Muscle of arm (tissue), 12 donors: Measurements from ENCODE around the gene SHC1. TPM values are rescaled to one million over a fixed set of nuclear protein-coding genes. Genes with fewer than 3 reads are reported as not detected.

Experiments
- DNase-seq: peaks from one replicate; pipeline ENCODE4 v3.0.0-alpha.2; 2013
- polyA plus RNA-seq, 12 donors: library from polyadenylated mRNA; unstranded; fragments of 120-200 nt; gene quantifications; one replicate each; pipeline ENCODE4 v1.2.1, GENCODE V29; 2013; ENCODE audit not compliant: insufficient read length in 12 of 12

Gene SHC1
- polyA plus RNA-seq, 12 donors = 66.6 to 136 (median 92.4) TPM; not detected in 1

DNA sequence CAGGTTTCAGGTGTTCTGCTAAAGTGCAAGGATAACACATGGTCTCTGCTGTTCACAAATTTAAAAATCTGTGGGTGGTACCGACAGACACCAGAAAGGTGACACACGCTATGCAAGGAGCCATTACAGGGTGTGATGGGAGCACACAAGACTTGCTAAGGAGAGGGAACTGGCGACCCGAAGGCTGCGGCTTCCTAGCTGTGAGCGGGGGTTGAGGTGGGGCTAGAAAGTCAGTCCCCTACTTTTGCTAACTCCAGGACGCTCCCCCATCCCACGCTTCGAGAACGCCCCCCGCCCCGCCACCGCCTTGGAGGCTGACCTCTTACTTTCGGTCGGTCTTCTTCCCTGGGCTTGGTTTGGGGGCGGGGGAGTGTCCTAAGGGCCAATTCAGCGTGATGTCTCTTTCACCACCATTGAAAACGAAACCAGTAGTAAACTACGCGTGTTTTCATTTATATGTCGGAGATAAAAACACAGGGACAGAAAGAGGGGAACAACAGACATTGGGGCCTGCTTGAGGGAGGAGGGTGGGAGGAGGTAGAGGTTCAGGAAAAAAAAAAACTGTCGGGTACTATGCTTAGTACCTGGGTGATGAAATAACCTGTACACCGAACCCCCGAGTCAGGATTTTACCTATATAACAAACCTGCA is 5.0 kb upstream of the SHC1 start:
- DNase-seq = peak; percentile 51

DNA sequence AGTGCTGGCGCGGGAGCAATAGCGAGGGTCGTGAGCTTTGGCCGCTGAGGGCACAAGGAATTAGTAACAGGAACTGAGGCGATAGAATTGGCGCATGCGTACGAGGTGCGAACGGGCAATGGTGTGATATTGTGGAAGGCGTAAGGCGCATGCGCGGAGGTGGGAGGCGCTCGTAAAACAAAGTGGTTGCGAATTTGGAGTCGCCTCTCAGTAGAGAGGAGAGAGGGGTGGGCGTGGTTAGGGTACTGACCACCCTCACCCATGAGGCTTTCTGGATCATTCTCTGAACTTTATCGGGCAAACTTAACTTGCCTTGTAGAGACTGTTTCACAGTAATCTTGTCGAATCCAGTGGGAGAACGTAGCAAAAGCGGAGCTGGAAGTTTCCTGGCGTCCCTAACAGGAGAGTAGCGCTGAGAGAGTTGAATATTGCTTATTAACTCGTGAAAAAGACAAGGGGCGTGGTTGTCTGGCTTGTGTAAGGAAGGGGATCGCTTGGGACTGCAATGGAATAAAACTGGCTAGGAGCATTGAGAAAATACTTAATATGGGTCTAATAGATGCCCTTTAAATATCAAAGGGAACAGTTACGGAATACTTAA is 4.4 kb upstream of the SHC1 start:
- DNase-seq = peak; percentile 99

DNA sequence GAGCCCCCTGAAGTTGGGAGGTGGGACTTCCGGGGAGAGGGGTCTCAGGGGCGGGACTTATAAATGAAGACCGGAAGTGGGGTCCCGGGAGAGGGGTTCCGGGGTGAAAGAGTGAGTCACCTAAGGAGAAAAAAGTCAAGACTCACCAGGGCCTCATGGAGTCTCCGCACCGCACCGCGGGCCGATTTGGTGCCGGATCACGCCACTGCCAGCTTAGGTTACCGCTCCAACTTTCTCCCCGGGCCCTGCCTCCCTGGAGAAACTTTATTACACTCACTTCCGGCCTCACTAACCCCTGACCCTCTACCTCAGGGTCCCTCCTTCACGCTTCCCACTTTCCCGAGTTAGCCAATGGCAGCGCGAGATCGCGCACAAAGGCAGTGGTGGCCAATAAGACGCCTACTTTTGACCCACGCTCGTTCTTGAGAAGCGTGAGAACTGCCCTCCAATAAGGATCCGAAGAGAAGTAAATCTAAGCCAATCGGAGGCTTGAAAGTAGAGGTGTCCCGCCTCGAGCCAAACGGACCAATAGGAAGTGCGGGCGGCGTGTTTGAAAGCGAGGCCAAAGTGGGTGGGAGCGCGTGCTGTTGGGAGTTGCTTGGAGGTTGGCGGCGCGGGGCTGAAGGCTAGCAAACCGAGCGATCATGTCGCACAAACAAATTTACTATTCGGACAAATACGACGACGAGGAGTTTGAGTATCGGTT is 3.7 kb upstream of the SHC1 start, which contains the start of gene CKS1B:
Gene CKS1B, plus strand, starts transcription at position 580 of the 706 bp plus-strand sequence. Its CDS starts 65 bp downstream, at position 645.
- DNase-seq = peak; percentile 99

DNA sequence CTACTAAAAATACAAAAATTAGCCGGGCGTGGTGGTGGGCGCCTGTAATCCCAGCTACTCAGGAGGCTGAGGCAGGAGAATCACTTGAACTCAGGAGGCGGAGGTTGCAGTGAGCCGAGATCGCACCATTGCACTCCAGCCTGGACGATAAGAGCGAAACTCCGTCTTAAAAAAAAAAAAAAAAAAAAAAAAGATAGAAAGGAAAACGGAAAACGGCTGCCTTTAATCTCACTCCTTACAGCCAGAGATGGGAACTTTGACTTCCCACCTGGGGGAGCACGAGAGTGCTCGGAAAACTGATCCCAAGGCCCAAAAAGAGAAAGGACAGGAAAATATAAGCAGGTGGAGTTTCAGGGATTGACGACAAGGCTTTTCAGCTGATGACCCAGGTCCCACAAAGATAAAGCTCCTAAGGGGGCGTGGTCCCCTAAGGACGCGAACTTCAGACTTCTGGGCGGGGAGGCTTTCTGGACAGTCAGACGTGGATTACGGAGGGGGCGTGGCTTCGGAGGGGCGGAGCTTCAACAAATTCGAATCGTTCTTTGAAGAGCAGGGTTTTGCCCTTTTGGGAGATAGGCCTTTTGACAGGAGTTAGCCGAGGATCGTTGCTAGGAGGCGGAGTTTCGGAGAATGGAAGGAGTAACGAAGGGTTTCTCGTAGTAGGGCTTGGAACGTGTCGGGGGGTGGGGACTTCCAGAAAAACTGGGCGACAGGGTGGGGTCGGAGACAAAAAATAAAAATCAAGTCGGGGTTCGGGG is 3.0 kb upstream of the SHC1 start:
- DNase-seq = peak; percentile 94

DNA sequence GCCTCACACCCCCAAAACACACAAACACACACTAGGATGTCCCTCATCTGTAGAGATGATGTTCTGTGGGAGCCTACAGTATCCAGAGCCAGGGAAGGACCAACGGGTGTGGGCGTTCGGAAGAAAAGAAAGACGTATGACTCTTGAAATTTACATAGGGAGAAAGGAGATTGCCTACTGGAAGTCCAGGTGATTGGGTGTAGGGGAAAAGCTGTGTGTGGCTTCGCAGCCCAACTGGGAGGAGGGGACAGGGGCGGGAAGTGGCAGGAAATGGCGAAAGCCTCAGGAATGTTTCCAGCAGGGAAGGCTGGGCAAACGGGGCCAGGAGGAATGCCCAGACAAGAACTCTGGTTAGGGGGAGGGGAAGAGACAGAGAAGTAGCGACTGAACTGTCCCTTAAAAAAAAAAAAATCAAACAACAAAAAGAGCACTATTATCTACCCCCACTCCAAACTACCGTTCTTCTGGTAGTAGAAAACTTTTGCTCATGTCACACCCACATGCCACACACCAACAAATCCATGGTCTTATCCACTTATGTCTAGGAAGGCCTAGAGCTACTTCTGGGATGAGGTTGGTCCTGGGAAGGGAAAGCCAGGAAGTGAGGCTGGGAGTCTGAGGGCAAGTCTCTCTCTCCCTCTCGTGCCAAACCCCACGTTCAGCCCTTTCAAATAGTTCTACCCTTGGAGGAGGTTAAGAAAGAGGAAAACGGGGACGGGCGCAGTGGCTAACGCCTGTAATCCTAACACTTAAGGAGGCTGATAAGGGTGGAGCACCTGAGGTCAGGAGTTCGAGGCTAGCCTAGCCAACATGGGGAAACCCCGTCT is 2.2 kb upstream of the SHC1 start:
- peak; percentile 32 for DNase-seq

DNA sequence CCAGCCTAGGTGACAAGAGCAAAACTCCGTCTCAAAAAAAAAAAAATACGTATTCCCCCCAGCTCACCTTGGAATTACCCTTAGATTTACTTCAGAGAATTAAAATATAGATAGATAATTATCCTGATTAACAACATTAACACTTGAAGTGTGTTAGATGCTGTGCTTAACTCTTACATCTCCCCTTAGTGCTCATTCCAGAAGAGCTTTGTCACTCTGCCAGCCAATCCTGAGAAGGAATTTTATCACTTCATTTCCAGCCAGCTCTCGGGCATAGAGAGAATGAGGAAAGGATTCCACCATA is 1.6 kb upstream of the SHC1 start:
- no peak for DNase-seq

DNA sequence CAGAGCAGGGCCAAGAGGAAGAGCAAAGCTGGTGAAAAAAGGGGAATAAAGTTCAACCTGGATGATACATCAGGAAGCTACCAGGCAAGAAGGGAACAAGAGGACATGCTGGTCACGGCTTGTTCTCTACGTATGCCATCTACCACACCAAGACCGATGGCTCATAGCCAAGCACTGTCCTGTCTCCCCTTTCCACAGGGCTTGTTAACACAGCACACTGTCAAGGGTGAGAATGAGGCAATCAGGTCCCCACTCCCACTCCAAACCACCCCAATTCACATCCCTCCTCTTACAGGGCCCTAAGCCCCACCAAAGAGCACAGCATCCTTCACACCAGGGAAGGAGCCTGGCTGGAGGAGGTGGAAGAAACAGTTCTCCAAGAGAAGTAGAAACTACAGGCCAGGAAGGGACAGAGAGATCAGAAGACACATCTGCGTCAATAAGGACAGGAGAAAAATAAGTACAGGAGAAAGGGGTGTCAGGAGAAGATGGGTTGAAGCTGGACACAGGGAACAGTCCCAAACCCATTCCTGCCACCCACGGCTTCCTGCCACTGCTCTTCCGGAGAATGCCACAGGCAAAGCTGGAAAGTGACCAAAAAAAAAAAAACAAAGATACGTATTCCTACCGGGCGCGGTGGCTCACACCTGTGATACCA is 923 bp upstream of the SHC1 start:
- no peak for DNase-seq

DNA sequence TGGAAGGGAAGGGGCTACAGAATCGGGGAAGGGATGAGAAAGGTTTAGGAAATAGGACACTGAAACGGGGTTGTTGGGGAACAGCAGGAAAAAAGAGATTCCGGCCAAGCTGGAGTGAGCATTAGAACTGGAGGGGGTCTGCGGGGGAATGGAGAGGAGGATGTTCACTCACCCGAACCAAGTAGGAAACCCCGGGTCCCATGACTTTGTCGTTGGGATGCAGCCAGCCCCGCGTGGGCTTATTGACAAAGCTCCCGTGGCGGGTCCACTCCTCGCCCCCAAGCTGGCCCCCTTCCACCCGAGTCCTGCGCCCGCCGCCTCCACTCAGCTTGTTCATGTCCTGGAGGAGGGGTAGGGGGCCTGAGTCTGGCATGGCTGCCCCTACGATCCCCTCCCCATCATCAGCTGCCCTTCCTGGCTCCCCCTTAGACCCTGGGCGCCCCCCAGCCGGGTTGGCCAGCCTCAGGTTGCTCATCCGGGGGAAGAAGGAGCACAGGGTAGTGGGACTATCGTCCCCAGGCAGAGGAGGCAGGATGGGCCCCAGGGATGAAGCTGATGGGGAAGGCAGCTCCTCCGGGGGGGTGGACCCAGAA is 591 bp downstream of the SHC1 start:
- peak; percentile 51 for DNase-seq

DNA sequence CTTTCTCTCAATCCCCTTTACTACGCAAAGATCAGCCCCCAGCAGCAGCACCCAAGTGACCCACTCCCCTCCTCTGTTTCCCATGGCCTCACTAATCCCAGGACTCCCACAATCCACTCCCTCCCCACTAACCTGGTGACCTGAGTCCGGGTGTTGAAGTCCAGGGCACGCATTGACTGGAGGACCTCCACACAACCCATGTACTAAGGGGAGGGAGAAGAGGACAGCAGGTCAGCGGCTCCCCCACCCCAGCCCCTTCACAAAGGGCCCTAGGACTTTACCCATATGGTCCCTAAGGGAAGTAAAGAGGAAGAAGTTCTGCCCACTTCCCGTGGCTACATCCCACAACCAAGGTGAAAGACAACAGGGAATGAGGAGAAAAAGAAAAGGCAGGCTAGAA is 1.3 kb downstream of the SHC1 start:
- DNase-seq = no peak

DNA sequence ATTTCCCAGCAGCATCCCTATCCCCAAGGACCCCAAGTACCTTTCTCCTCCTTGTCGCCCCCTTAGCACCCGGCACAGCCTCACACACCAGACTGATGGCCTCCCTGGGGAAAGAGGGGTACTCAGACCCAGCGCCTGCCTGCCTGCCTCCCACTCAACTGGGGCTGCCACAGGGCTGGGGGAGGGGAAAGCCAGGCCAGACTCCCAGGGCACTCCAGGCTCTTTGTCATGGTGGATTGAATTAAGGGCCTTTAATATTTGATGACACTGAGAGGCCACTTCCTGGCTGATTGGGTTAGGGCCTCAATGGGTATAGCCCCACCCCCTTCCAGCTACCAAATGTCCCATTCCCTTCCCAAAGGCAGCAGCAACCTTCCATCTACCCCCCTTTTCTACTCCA is 1.8 kb downstream of the SHC1 start:
- no peak for DNase-seq

DNA sequence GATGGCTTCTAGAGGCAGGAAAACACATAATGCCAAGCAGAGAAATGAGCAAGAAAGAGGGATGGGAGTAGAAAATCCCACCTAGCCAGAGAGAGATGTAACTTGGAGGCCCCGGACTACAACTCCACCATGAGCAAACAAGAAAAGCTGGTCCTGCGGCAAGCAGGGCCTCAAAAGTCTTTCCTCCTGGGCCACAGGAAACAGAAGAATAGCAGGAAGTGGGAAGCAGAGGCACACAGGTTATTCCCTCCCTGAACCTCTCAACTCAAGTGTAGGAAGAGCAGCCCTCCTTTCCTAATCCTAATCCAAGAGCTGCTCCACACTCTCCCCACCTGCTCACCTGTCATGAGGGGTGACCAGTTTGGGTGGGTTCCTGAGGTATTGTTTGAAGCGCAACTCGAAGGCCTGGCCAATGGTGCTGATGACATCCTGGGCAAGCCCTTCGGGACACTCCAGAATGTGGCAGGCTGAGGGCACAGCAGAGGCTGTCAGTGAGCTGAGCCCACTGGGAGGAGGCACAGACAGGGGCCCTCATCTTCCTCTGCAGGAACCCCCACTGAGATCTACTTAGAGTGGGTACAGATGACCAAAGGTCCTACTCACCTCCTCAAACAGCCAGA is 3.1 kb downstream of the SHC1 start:
- DNase-seq = no peak

DNA sequence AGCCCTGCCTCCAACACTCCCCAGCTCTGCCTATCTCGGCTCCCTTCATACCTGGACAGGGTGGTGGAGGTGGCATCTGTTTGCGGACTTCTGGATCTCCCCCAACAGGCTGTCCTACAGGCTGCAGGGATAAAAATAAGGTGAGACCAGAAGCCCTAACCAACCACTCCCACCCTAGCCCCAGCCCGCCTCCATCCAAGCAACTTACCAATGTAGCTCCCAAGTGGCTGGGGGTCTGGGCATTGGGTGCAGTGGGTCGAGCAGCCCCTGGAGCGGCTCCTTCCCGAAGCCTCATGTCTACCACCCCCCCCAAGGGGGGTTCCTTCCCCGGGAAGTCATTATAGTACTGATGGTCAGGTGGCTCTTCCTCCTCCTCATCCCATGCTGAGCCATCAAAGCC is 4.4 kb downstream of the SHC1 start:
- no peak for DNase-seq

DNA sequence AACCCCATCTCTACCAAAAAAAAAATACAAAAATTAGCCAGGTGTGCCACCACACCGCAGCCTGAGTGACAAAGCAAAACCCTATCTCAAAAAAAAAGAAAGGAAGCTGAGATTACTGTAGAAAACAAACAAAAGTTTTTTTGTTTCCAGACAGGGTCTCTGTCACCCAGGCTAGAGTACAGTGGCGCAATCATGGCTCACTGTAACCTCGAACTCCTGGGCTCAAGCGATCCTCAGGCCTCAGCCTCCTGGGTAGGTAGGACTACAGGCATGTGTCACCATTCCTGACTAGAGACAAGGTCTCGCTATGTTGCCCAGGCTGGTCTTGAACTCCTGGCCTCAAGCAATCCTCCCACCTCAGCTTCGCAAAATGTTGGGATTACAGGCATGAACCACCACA is 6.2 kb downstream of the SHC1 start:
- no peak for DNase-seq

DNA sequence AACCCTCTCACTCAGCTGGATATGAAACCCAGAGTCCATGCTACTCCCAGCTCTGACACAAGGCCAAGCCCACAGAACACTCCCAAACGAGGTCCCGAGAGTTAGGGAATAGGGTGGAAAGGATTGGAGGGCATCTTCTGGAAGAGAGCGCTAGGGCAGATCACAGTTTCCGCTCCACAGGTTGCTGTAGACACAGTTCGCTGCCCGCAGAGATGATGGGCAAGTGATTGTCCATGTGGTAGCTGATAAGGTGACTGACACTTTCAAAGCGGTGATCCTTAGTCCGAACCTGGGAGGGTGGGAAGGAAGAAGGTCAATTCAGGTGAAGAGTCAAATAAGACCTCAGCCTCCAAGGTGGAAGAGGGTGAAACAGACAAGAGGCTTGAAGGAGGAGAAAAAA is 6.9 kb downstream of the SHC1 start:
- no peak for DNase-seq

DNA sequence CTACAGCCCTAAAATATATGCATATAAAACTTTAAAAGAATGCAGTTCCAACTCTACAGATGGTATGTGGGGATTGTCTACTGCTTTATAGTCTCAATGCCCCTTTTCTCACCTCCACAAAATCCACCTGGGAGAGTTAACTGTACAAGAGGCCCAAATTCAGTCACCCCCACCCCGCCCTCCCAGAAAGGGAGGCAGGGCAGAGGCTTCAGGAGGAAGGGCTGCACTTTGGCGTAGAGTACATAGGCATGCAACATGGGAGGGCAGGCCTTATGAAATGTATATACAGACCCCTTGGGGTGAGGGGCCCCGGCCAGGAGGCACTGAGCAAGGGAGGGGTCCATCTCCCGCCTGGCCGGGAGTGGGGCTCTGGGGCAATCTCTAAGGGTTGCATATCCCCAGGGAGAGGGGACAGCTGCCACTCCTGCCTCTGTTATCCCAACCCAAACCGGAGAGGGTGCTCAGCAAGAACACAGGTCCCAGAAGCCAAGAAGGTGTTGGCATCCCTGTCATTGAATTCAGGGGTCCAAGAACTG is 7.7 kb downstream of the SHC1 start:
- DNase-seq = no peak

DNA sequence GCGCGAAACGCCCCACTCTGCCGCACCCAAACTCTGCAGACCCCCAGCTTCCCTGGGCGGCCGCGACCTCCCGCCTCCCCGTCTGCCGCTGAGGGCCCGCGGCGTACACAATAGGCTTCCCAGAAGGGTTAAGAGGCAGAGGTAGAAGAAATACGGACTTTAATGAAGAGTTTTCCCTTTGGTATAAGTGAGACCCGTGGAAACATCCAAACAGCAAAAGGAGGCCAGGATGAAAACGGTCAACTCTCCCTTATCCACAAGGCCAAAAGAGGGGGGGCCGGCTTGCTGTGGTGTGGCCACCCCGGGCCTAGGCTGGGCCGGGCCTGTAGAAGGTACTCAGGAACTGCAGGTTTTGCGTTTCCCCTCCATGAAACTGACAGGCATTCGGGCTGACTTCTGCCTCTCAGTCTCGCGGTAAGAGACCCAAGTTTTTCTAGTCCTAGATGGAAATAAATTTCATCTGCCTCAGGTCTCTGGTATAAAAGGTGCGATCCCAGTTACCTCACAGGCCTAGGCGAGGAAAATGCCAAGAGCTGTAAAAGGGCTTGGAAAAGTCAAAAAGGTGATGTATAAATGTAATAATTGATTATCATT is 8.3 kb downstream of the SHC1 start:
- no peak for DNase-seq

DNA sequence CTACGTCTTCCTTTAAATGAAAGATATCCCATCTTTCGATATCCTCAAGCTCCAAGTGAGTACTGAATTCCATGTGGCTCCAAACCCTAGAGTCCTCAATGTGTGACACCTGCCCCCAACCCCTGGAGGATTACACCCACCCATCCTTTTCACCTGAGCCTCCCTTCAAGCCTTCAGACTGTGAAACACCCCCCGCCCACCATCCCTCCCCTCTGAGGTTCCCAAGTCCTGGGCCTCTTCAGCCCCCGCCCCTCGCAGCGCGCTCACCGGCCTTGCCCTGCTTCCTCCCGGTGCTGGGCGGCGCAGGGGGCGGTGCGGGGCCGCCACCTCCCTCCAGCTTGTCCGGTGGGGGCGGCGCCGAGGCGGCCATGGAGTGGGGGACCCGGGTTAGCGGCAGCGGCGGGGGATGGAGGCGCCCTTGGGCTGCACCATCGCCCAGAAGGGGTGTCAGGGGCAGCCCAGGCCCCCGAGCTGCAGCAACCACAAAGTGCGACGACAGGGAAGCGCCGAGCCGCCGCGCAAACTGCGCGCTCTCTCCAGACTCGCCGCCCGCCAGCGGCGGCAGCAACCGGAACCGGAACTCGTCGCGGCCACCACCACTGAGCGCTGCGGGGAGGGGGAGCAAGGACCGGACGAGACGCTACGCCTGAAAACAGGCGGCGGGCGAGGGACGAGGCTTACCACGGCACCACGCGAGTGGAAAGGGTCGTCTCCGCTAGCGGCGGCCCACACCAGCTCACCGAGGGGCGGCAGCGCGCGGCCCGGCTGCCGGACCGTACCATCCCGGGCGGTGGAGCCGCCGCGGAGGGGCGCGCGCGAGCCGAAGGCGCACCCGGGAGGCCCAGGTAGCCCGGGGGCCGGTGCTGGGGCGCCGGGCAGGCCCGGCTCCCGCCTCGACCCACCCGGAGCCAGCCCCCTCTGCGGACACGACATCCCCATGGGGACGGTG is 9.1 kb downstream of the SHC1 start, which contains the start of gene PYGO2:
Gene PYGO2, minus strand, starts transcription at position 576 of the 949 bp plus-strand sequence. Its CDS starts 206 bp downstream, at position 370.
- peak; percentile 84 for DNase-seq

DNA sequence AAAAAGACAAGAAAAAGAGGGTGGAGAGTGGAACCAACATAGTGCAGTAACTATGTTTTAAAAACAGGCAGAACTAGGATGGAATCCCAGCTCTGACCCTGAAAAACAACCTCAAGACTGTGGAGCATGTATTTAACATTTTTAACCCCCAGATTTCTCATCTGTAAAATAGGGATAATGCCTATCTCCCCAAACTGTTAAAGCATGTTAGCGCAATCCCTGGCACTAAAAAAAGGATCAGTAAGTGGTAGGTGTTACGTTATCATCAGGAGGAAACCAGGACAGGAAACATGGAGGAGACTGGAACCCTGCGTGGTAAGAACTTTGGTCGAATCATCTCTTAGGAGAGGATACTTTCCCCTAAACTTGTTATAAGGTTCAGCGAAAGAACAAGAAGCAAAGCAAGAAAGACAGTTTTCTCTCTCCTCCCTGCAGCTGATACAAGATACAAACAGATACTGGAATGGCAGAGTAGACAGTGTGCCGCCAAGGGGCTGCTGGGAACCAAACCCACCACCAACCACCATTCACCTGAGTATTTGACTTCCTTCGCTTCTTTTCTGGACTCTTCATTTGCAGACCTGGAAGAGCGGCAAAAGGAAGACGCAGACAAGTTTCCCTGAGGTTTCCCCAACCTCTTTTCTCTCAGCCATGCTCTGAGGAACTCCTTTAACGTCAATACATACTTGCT is 10.0 kb downstream of the SHC1 start:
- DNase-seq = no peak
